HCT116 (cell line): ENCODE data around the gene POLA2. TPM values are rescaled to one million over a fixed set of nuclear protein-coding genes. Genes with fewer than 3 reads are reported as not detected.

Experiments used
- ATAC-seq: fragments of 200-7000 bp; cut with Tn5 transposase; 2 replicates; pipeline ENCODE4 v1.9.1; 2020; ENCODE audit warnings: mild to moderate bottlenecking, moderate library complexity
- BruUV-seq: library from RNA; stranded (reverse); fragments of 400-500 nt; replicated peaks from 2 replicates; lab custom pipeline; 2021; lab: Mats Ljungman, UMichigan
- CTCF ChIA-PET: fragments of 300-600 bp; sonication (Branson Sonifier 250); formaldehyde crosslinking; loops from one replicate; lab custom pipeline; 2021; ENCODE audit warnings: antibody characterized with exemption; lab: Charles Lee
- POLR2A ChIA-PET: fragments of 300-600, 350-600 bp; sonication (Branson Sonifier 250); formaldehyde crosslinking; loops from one replicate; lab custom pipeline; 2021; ENCODE audit warnings: antibody characterized with exemption; lab: Charles Lee
- RAD21 ChIA-PET, 2 experiments: fragments of 300-600 bp; sonication (Branson Sonifier 250); formaldehyde crosslinking; loops; one replicate each; lab custom pipeline; 2023; ENCODE audit warnings: low total read pairs in 2 of 2; ENCODE audit not compliant: uncharacterized antibody in 2 of 2, unreplicated experiment in 2 of 2, low non-redundant PET in 1 of 2; lab: Charles Lee
- DNase-seq: peaks from one replicate; pipeline ENCODE4 v3.0.0-alpha.2; 2010; ENCODE audit warnings: low read depth, low spot score
- H2AFZ ChIP-seq: fragments of 200-600 bp; shearing (Covaris generic), sonication (generic); 2 replicates; pipeline ENCODE4 v1.6.1; 2017; ENCODE audit warnings: low read depth, mixed run types, mixed read lengths, antibody characterized with exemption, low read length; ENCODE audit not compliant: poor library complexity, severe bottlenecking
- H3K27ac ChIP-seq: 2 replicates; pipeline ENCODE4 v1.5.1; 2012; ENCODE audit warnings: low read depth, low read length
- H3K27me3 ChIP-seq: fragments of 200-600 bp; sonication (generic); 2 replicates; pipeline ENCODE4 v1.6.1; 2016; ENCODE audit warnings: mixed run types, low read length, mixed read lengths; ENCODE audit not compliant: insufficient read depth
- H3K36me3 ChIP-seq, 2 experiments: fragments of 200-500 bp in 1 of 2; fragments of 200-600 bp in 1 of 2; sonication (Bioruptor generic) in 1 of 2; sonication (generic) in 1 of 2; 2 replicates each; pipeline versions ENCODE4 v1.5.1 to v1.6.1; 2014 to 2016; ENCODE audit warnings: low read length in 2 of 2, inconsistent platforms in 1 of 2, mixed read lengths in 1 of 2, mixed run types in 1 of 2; ENCODE audit not compliant: insufficient read depth in 2 of 2, control insufficient read depth in 1 of 2
- H3K4me1 ChIP-seq, 2 experiments: fragments of 200-600 bp in 1 of 2; sonication (generic) in 1 of 2; 2 replicates each; pipeline versions ENCODE4 v1.5.1 to v1.6.1; 2012 to 2017; ENCODE audit warnings: low read length in 2 of 2, inconsistent platforms in 1 of 2, mild to moderate bottlenecking in 1 of 2, mixed read lengths in 1 of 2, mixed run types in 1 of 2, moderate library complexity in 1 of 2; ENCODE audit not compliant: insufficient read depth in 2 of 2, control insufficient read depth in 1 of 2
- H3K4me2 ChIP-seq: fragments of 200-600 bp; sonication (generic); 2 replicates; pipeline ENCODE4 v1.6.1; 2017; ENCODE audit warnings: mixed run types, low read length, mixed read lengths
- H3K4me3 ChIP-seq, 2 experiments: fragments of 200-600 bp in 1 of 2; sonication (generic) in 1 of 2; replicated peaks in 1 of 2; 2 replicates each; pipeline ENCODE4 v1.5.1; 2011 to 2016; ENCODE audit warnings: low read length in 2 of 2, control low read depth in 1 of 2, low read depth in 1 of 2, mild to moderate bottlenecking in 1 of 2, mixed read lengths in 1 of 2, mixed run types in 1 of 2
- H3K79me2 ChIP-seq: fragments of 200-600 bp; sonication (generic); 2 replicates; pipeline ENCODE4 v1.6.1; 2017; ENCODE audit warnings: mild to moderate bottlenecking, mixed run types, low read length, moderate library complexity, mixed read lengths; ENCODE audit not compliant: insufficient read depth
- H3K9ac ChIP-seq: fragments of 200-600 bp; sonication (generic); 2 replicates; pipeline ENCODE4 v1.6.1; 2016; ENCODE audit warnings: low read length, mixed read lengths
- H3K9me2 ChIP-seq: fragments of 200-600 bp; sonication (generic), shearing (Covaris generic); 2 replicates; pipeline ENCODE4 v1.6.1; 2017; ENCODE audit warnings: mixed run types, mild to moderate bottlenecking, moderate library complexity; ENCODE audit not compliant: insufficient read depth
- H3K9me3 ChIP-seq, 2 experiments: fragments of 200-500 bp in 1 of 2; fragments of 200-600 bp in 1 of 2; sonication (Bioruptor generic) in 1 of 2; sonication (generic) in 1 of 2; 2 replicates each; pipeline ENCODE4 v1.6.1; 2014 to 2017; ENCODE audit warnings: low read length in 2 of 2, mixed read lengths in 2 of 2, inconsistent platforms in 1 of 2, low read depth in 1 of 2, mild to moderate bottlenecking in 1 of 2, mixed run types in 1 of 2, moderate library complexity in 1 of 2; ENCODE audit not compliant: control insufficient read depth in 1 of 2, insufficient read depth in 1 of 2
- H4K20me1 ChIP-seq: fragments of 200-600 bp; sonication (generic), shearing (Covaris generic); 2 replicates; pipeline ENCODE4 v1.6.1; 2017; ENCODE audit warnings: mixed run types, mild to moderate bottlenecking, moderate library complexity; ENCODE audit not compliant: insufficient read depth
- CBX3 ChIP-seq: IDR thresholded peaks from 2 replicates; pipeline ENCODE4 v1.6.1; 2012; ENCODE audit warnings: low read depth
- CEBPB ChIP-seq: IDR thresholded peaks from 2 replicates; pipeline ENCODE4 v1.6.1; 2012; ENCODE audit warnings: low read depth
- CTCF ChIP-seq, 3 experiments: fragments of 200-600 bp in 1 of 3; sonication (generic) in 1 of 3; IDR thresholded peaks in 2 of 3; conservative IDR thresholded peaks in 1 of 3; 2 replicates each; pipeline ENCODE4 v1.5.1; 2012 to 2017; ENCODE audit warnings: low read depth in 2 of 3, low read length in 2 of 3, antibody characterized with exemption in 1 of 3, borderline replicate concordance in 1 of 3, control low read depth in 1 of 3, mild to moderate bottlenecking in 1 of 3, mixed read lengths in 1 of 3, mixed run types in 1 of 3, moderate library complexity in 1 of 3; ENCODE audit not compliant: insufficient read depth in 1 of 3
- EGR1 ChIP-seq: IDR thresholded peaks from 2 replicates; pipeline ENCODE4 v1.6.1; 2012; ENCODE audit warnings: low read depth
- ELF1 ChIP-seq: IDR thresholded peaks from 2 replicates; pipeline ENCODE4 v1.6.1; 2012; ENCODE audit warnings: low read depth, borderline replicate concordance
- EZH2 ChIP-seq: fragments of 200-600 bp; sonication (generic); IDR thresholded peaks from 2 replicates; pipeline ENCODE4 v1.6.1; 2017; ENCODE audit warnings: antibody characterized with exemption, mixed run types
- EZH2phosphoT487 ChIP-seq: fragments of 200-600 bp; IDR thresholded peaks from 2 replicates; pipeline ENCODE4 v1.6.1; 2018; ENCODE audit warnings: antibody characterized with exemption, borderline replicate concordance
- FOSL1 ChIP-seq: IDR thresholded peaks from 2 replicates; pipeline ENCODE4 v1.6.1; 2012; ENCODE audit warnings: low read depth
- JUND ChIP-seq: IDR thresholded peaks from 2 replicates; pipeline ENCODE4 v1.6.1; 2012
- MAX ChIP-seq: IDR thresholded peaks from 2 replicates; pipeline ENCODE4 v1.6.1; 2012
- POLR2A ChIP-seq: IDR thresholded peaks from 2 replicates; pipeline ENCODE4 v1.7.0; 2011; ENCODE audit warnings: borderline replicate concordance; ENCODE audit not compliant: insufficient read depth, insufficient read length; ENCODE audit errors: extremely low read depth
- POLR2AphosphoS5 ChIP-seq: IDR thresholded peaks from 2 replicates; pipeline ENCODE4 v1.6.1; 2011; ENCODE audit warnings: mild to moderate bottlenecking, low read depth, low read length, moderate library complexity
- SIN3A ChIP-seq: IDR thresholded peaks from 2 replicates; pipeline ENCODE4 v1.6.1; 2012; ENCODE audit warnings: low read depth
- SP1 ChIP-seq: IDR thresholded peaks from 2 replicates; pipeline ENCODE4 v1.6.1; 2012; ENCODE audit warnings: low read depth
- SRF ChIP-seq: IDR thresholded peaks from 2 replicates; pipeline ENCODE4 v1.6.1; 2012; ENCODE audit warnings: low read depth
- TCF7L2 ChIP-seq: IDR thresholded peaks from 2 replicates; pipeline ENCODE4 v1.7.0; 2011; ENCODE audit warnings: borderline replicate concordance, inconsistent platforms; ENCODE audit not compliant: insufficient read depth, insufficient read length; ENCODE audit errors: extremely low read depth
- ZFX ChIP-seq: fragments of 450-650 bp; IDR thresholded peaks from 2 replicates; pipeline ENCODE4 v1.6.1; 2017
- intact Hi-C: fragments of 100-400 bp; cut with micrococcal nuclease; formaldehyde crosslinking; loops from 2 replicates; pipeline ENCODE4 v1.10.0; 2022
- total RNA-seq: library from RNA; stranded (reverse); gene quantifications from one replicate; pipeline ENCODE4 v1.2.1, GENCODE V29; 2021; ENCODE audit not compliant: unreplicated experiment
- TF ChIP-seq, protein P1 (sequence below): IDR thresholded peaks from 2 replicates; pipeline ENCODE4 v1.6.1; 2012
- TF ChIP-seq, protein P2 (sequence below): IDR thresholded peaks from 2 replicates; pipeline ENCODE4 v1.6.1; 2012; ENCODE audit warnings: low read depth

The POLA2 gene
- total RNA-seq, 1 experiment from 2014 or later = 20.0 TPM

- Histone ChIP-seq H2AFZ (no peak overlapping the region), H3K27me3 (no peaks in the 10 kb centered on the region), H3K79me2 (no peaks in the 10 kb centered on the region), H3K4me1 (peaks cover 0 to 13% of the 10 kb centered on the region in 2 experiments; a peak in 1 of 4 replicates), H3K4me3 (no peak overlapping the region), H3K4me2 (no peak overlapping the region), H3K9me3 (no peaks in the 10 kb centered on the region), H3K9ac (no peak overlapping the region), H3K9me2 (no peaks in the 10 kb centered on the region), H4K20me1 (no peaks in the 10 kb centered on the region), H3K27ac (no peak overlapping the region), H3K36me3 (no peaks in the 10 kb centered on the region)
- TF ChIP-seq MAX = no peak
- TF ChIP-seq CTCF (IDR thresholded peaks at IDR 0.05 in 2 of 3, conservative IDR thresholded peaks at IDR 0.05 in 1 of 3; ENCODE audit: borderline replicate concordance in 1 of 3, insufficient read depth in 1 of 3, low read depth in 2 of 3, low read length in 2 of 3) = no peak
- TF ChIP-seq, protein P1, sequence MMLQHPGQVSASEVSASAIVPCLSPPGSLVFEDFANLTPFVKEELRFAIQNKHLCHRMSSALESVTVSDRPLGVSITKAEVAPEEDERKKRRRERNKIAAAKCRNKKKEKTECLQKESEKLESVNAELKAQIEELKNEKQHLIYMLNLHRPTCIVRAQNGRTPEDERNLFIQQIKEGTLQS = no peak
- TF ChIP-seq JUND = no peak
- TF ChIP-seq ZFX = no peak
- no peak for TF ChIP-seq EGR1
- no peak for TF ChIP-seq CBX3
- TF ChIP-seq SIN3A = no peak
- TF ChIP-seq EZH2 = no peak
- no peak for TF ChIP-seq TCF7L2
- TF ChIP-seq FOSL1 = no peak
- no peak for TF ChIP-seq POLR2AphosphoS5
- no peak for TF ChIP-seq SP1
- TF ChIP-seq POLR2A = no peak
- no peak for TF ChIP-seq ELF1
- no peak for TF ChIP-seq EZH2phosphoT487
- TF ChIP-seq SRF = no peak
- TF ChIP-seq, protein P2, sequence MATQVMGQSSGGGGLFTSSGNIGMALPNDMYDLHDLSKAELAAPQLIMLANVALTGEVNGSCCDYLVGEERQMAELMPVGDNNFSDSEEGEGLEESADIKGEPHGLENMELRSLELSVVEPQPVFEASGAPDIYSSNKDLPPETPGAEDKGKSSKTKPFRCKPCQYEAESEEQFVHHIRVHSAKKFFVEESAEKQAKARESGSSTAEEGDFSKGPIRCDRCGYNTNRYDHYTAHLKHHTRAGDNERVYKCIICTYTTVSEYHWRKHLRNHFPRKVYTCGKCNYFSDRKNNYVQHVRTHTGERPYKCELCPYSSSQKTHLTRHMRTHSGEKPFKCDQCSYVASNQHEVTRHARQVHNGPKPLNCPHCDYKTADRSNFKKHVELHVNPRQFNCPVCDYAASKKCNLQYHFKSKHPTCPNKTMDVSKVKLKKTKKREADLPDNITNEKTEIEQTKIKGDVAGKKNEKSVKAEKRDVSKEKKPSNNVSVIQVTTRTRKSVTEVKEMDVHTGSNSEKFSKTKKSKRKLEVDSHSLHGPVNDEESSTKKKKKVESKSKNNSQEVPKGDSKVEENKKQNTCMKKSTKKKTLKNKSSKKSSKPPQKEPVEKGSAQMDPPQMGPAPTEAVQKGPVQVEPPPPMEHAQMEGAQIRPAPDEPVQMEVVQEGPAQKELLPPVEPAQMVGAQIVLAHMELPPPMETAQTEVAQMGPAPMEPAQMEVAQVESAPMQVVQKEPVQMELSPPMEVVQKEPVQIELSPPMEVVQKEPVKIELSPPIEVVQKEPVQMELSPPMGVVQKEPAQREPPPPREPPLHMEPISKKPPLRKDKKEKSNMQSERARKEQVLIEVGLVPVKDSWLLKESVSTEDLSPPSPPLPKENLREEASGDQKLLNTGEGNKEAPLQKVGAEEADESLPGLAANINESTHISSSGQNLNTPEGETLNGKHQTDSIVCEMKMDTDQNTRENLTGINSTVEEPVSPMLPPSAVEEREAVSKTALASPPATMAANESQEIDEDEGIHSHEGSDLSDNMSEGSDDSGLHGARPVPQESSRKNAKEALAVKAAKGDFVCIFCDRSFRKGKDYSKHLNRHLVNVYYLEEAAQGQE = no peak
- no peak for TF ChIP-seq CEBPB
- RAD21 ChIA-PET = no interaction called here
- BruUV-seq = no TSS peak
- DNase-seq = no peak
- intact Hi-C loops = no loop called here
- ATAC-seq = no peak
- POLR2A ChIA-PET = no interaction called here
- CTCF ChIA-PET = no interaction called here
Observed at GRCh38 chr11:65217441-65218423, 44.0 kb upstream of the POLA2 start.
